Body of pancreas (tissue), 4 donors: Measurements from ENCODE around the gene NDST3.

Experiments used
- CTCF ChIP-seq, 7 experiments: fragments of 450-650 bp in 4 of 7; fragments of 200-600 bp in 3 of 7; sonication (generic) in 3 of 7; IDR thresholded peaks; one replicate each; pipeline ENCODE4 v1.5.1; 2016 to 2019; ENCODE audit warnings: antibody characterized with exemption in 7 of 7
- POLR2A ChIP-seq, 3 donors: fragments of 450-650 bp; IDR thresholded peaks; one replicate each; pipeline ENCODE4 v1.6.1; 2016; ENCODE audit warnings: antibody characterized with exemption in 3 of 3, mild to moderate bottlenecking in 2 of 3

GRCh38 chr4:118113220-118113619 lies 78.9 kb downstream of the NDST3 start:
- TF ChIP-seq CTCF (IDR thresholded peaks at IDR 0.05) (no peak), POLR2A (IDR thresholded peaks at IDR 0.05) (no peak)
